HG03354 (cell line): Measurements from ENCODE around the gene KDM4D.

Experiments used
- ATAC-seq: cut with Tn5 transposase; IDR thresholded peaks from one replicate; pipeline ENCODE4 v1.9.1; 2021; ENCODE audit warnings: mild to moderate bottlenecking; ENCODE audit not compliant: unreplicated experiment, poor library complexity, severe bottlenecking

Gene KDM4D

GRCh38 chr11:94954753-94955152 lies 18.8 kb upstream of the KDM4D start:
- ATAC-seq: no peak

- no peak for ATAC-seq
Measured at GRCh38 chr11:94956963-94957362, 16.5 kb upstream of the KDM4D start.

GRCh38 chr11:94958121-94958696 lies 15.3 kb upstream of the KDM4D start:
- ATAC-seq: no peak

DNA sequence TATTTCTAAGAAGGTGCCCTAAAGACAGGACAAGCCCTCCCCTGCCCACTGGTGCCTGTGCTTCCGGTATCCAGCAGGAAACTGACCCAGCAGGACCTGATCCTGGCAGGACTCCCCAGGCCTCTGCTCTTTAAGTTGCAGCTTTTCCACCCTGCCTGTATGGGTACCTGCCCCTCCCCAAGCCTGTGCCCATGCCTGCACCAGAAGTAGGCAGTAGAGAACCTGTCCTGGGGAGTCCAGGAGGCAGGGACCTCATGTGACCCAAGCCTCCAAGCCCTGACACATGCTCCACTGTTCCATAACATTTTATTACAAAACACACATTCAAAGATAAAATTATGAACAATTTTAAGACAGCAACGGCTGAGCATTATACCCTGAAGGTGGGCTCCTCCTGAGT lies 14.3 kb upstream of the KDM4D start:
- no peak for ATAC-seq

DNA sequence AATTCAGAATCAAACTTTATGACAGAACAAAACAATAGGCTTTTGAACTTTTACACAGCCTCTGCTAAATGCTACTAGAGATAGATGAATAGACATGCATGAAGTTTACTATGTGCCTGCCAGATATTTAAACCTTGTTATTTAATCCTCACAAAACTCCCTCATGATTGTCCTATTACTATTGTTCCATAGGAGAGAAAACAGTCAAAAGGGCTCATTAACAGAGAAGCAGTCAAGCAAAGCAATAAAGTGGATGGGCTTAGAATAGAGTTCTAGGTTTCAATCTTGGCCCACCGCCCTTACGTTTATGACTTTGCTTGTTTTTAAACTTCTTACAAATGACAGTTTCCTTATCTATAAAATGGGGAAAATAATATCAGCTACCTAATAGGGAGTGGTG lies 13.0 kb upstream of the KDM4D start:
- ATAC-seq: no peak

DNA sequence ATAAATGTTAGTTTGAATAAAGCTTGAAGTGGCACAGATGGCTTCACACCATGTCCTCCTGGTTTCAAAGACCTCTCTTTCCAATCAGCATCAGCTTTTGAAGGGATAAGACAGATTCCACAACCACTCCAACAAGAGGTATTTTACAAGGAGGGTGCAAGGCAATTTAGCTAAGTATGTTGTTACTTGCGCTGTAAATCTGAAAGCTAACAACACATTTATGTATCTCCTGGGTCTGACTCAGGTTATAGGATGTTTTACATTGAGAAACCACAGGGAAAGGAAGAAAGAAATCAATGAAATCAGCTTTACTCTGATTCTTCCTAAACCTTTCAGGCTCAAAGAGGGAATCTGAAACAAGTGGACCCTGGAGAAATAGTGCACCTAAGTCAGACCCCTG lies 12.3 kb upstream of the KDM4D start:
- no peak for ATAC-seq

GRCh38 chr11:94964934-94965333 lies 8.6 kb upstream of the KDM4D start:
- ATAC-seq: no peak

DNA sequence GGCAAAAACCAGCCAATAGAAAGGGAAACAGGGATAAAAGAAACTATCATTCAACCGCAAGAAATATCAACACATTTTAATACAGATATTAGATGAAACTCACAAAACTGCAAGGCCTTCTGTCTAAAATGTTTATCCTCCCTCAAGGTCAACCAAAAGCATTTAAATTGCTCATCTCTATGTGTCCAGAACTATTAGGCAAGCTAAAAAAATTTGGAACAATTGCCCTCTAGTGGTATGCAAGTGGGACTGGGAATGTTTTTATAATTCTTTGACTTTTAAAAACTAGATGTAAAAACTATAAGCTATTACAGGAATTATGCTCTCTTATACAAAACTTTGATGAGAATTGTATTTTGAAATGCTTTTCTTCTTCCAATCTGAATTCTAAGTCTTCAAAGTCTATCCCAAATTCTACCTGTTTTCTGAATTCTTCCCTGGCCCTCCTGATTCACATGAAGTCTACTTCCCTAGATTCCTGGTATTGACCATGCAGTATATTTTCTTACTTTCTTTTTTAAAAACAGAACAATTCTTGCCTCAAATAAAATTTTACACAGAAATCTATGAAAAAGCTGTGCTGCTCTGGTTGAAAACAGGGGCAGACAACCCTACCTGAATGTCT lies 5.1 kb upstream of the KDM4D start:
- no peak for ATAC-seq

GRCh38 chr11:94972700-94973098 lies 810 bp upstream of the KDM4D start:
- no peak for ATAC-seq

GRCh38 chr11:94974178-94974577 lies 669 bp downstream of the KDM4D start:
- ATAC-seq: no peak

GRCh38 chr11:94975599-94975998 lies 2.1 kb downstream of the KDM4D start:
- no peak for ATAC-seq

- no peak for ATAC-seq
Measured at GRCh38 chr11:94987378-94987777, 13.9 kb downstream of the KDM4D start.

- ATAC-seq: no peak
Measured at GRCh38 chr11:94988748-94989147, 15.2 kb downstream of the KDM4D start.

GRCh38 chr11:94993400-94993943 lies 20.0 kb downstream of the KDM4D start:
- ATAC-seq: no peak

DNA sequence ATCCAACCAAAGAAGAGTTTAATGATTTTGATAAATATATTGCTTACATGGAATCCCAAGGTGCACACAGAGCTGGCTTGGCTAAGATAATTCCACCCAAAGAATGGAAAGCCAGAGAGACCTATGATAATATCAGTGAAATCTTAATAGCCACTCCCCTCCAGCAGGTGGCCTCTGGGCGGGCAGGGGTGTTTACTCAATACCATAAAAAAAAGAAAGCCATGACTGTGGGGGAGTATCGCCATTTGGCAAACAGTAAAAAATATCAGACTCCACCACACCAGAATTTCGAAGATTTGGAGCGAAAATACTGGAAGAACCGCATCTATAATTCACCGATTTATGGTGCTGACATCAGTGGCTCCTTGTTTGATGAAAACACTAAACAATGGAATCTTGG lies 23.9 kb downstream of the KDM4D start:
- no peak for ATAC-seq

GRCh38 chr11:94998285-94998684 lies 24.8 kb downstream of the KDM4D start:
- ATAC-seq: no peak

- ATAC-seq: no peak
Measured at GRCh38 chr11:95003716-95004115, 30.2 kb downstream of the KDM4D start.

- no peak for ATAC-seq
Measured at GRCh38 chr11:95005642-95006041, 32.1 kb downstream of the KDM4D start.

DNA sequence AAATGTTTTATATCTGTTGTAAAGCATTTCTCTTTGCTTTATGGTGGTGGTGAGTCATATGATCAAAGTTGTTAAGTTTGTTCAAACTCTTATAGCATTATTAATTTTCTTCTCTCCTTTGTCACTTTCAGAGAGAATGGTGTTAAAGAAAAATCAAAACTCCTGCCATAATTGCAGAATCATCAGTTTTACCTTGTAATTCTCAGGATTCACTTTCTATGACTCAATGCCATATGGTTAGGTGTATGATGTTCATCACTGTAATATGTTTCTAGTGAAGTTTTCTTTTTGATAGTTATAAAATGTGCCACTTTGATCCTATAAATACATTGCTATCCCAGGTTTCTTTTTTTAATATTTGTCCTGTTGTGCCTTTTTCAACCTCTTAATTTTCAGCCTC lies 37.9 kb downstream of the KDM4D start:
- ATAC-seq: no peak

DNA sequence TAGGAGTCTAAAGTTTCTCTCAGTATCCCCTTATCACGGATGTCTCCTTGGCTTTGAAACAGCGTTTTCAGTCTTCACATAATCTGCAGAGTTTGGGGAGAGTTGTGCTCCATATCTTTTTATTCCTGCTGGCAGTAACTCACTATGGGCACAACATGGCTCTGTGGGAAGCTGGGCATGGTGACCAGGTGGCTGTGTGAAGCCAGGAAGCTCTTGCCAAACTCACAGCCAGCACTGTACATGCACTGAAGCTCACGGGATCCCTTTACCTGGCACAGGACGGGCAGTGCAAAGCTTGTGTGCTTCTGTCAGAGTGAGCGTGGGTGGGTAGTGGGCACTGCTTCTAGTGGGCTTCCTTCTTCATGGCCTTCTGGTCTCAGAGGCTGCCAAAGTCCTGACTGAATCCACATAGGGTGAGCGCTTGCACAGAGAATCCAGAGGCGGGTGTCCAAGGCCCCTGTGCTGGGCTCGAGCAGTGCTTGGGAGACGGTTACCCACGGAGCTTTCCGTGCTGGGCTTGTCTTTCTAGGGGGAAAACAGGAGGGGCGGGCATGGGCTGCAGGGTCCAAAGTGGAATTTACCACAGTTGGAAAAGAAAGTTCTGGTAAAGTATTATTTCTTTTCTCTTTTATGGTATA lies 40.8 kb downstream of the KDM4D start:
- ATAC-seq: no peak

- no peak for ATAC-seq
Measured at GRCh38 chr11:95016139-95016538, 42.6 kb downstream of the KDM4D start.
